HT1080 (cell line): ENCODE data around the gene OR1I1. TPM values are rescaled to one million over a fixed set of nuclear protein-coding genes. Genes with fewer than 3 reads are reported as not detected.

ENCODE experiments used
- total RNA-seq: library from RNA; depleted of rRNA; stranded (reverse); fragments of >200 nt; shearing (Covaris generic); gene quantifications from 2 replicates; pipeline ENCODE4 v1.2.3, GENCODE V29; 2014; rRNA removed

Gene OR1I1
- total RNA-seq, 1 experiment from 2014 or later = not detected

Other genes with a start within 250 kb of the OR1I1 start
- not detected in 2 replicates for gene OR7A5, start 247.0 kb upstream of the OR1I1 start, total RNA-seq
- not detected in 2 replicates for gene OR7C1, start 247.0 kb upstream of the OR1I1 start, total RNA-seq
- not detected in 2 replicates for gene OR7A10, start 233.3 kb upstream of the OR1I1 start, total RNA-seq
- gene OR7A17, start 196.1 kb upstream of the OR1I1 start, total RNA-seq = not detected in 2 replicates
- gene OR7C2, start 140.7 kb upstream of the OR1I1 start, total RNA-seq = not detected in 2 replicates
- gene SLC1A6, start 102.3 kb upstream of the OR1I1 start, total RNA-seq = not detected in 2 replicates
- 0.11 TPM in 1 of 2 replicates, not detected in the other for gene CASP14, start 32.7 kb upstream of the OR1I1 start, total RNA-seq
- gene SYDE1, start 25.2 kb downstream of the OR1I1 start, total RNA-seq = 55.8 and 67.8 TPM in 2 replicates
- 0.13 and 0.85 TPM in 2 replicates for gene NOTCH3, start 118.8 kb downstream of the OR1I1 start, total RNA-seq
- not detected in 2 replicates for gene EPHX3, start 150.2 kb downstream of the OR1I1 start, total RNA-seq